HG03469 (cell line): ENCODE results near the gene MEGF8.
A peak's percentile ranks its signal among the peaks of the same experiment; 100 is the strongest.

Experiments
- ATAC-seq: cut with Tn5 transposase; IDR thresholded peaks from one replicate; pipeline ENCODE4 v1.9.1; 2021; ENCODE audit warnings: mild to moderate bottlenecking, moderate library complexity, moderate number of reproducible peaks; ENCODE audit not compliant: unreplicated experiment

The MEGF8 gene

GRCh38 chr19:42409477-42409876, 84.0 kb downstream of the MEGF8 start:
- ATAC-seq, result no peak

- no peak for ATAC-seq
Observed at GRCh38 chr19:42410371-42410770, 84.9 kb downstream of the MEGF8 start.

DNA sequence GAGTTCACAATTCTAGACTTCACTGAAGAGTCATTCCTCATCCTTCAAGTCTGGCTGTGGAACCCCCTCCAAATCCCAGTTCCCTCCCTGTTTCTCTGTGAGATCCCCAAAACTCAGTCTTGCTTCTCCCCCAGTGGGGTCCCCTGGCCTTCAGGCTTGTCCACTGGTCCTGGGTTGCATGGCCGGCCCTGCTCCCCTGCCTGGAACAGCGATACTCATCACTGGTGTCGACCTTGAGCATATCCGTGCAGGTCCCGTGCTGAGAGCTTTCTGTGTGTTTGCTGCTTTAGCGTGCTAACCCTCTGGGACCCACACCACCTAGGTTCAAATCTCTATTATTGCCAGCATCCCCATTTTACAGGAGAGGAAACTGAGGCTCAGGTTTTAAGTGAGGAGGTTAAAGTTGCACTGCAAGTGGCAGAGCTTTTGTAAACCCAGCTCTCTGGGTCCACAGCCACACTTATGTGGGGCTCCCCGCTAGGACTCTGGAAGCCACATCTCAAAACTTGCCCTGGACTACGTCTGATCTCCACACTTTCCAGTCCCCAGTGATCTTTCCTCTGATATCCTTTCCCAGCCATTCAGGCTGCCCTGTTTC, 86.2 kb downstream of the MEGF8 start:
- no peak for ATAC-seq

DNA sequence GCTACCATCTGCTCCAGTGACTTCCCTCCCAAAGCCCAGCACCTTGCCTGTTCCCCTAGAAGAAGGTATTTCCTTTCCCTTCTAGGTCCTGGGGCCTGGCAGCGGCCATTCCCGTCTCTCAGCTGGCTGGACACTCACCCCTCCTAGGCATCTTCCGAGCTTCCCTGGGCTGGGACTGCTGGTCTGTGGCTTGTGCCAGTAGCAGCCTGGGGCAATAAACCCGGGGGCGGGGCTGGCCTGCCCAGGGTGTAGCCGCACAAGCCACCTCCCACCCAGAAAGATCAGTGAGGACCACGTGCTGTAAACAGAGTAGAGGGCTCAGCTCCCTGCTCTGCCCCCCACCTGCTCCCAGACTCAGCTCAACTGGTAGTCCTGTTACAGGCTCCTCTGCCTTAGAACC, 86.8 kb downstream of the MEGF8 start:
- no peak for ATAC-seq

DNA sequence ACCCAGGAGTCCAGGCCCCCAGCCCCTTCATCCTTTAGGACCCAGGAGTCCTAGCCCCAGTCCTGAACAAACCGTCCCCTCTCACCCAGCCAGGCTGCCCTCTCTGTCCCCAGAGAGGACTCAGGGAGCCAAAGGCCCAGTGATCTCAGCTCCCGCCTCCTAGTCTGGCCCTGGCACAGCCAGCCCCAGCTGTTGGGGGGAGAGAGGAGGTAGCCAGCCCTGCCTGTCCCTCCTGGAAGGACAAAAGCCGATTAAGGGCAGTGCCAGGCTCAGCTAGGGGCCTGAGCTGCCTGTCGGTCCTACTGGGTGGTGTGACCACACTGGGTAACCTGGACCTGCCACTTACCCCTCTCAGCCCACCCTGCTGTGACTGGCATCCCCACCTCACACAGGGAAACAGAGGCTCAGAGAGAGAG, 87.2 kb downstream of the MEGF8 start:
- ATAC-seq, result no peak

GRCh38 chr19:42419309-42419708, 93.9 kb downstream of the MEGF8 start:
- ATAC-seq, result no peak

GRCh38 chr19:42420055-42420544, 94.7 kb downstream of the MEGF8 start:
- no peak for ATAC-seq

GRCh38 chr19:42421101-42421500, 95.7 kb downstream of the MEGF8 start:
- no peak for ATAC-seq

DNA sequence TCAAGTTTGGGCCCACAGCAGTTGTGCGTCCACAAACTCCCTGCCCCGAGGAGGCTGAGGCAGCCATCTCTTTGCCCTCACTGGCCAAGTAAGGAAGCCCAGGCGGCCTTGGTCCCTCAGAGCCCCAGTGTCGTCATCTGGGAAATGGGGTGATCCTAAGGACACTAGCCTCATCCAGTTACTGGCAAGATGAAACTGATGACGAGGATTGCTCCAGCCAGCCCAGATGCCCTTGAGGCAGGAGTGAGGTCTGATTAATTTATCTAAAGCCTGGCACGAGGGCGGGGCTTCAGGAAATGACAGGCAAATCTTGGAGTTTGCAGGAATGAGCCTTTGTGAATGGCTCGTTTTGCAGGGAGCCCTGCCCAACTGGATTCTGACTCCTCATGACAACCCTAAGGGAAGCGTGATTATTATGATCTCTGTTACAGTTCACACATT, 96.2 kb downstream of the MEGF8 start:
- no peak for ATAC-seq

DNA sequence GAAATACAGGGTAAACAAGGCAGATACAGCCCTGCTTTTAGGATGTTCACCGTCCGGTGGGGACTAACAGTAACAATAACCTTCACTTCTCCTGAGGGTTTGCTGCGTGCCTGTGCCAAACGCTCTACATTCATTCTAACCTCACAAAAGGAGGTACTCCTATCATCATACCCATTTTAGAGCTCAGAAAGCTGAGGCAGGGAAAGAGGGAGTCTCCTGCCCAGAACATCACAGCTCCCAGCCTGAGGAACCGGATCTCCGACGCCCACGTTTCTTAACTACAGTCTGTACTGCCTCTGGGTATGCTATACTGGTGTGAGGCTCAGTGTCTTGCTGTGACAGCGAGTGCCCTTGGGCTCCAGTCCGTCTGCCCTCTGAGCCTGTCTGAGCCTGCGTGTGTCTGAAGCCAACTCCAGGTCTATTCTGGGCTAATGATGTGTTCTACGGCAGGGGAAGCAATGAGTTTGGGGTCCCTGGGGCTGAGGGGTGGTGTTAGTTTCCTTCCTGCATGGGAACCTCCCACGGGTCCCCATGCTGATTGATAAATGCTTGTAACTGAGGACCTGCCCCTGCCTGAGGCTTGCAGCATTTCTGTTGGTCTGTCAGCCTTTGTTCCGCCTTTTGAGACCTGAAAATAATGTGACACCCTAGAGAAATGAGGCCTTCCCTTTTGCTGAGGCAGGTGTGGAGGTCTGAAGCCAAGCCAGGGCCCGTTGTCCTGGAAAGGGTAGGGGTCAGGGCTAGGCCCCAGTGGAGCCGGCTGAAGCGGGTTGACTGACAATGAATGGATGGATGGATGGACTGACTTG, 96.9 kb downstream of the MEGF8 start:
- ATAC-seq, result no peak

DNA sequence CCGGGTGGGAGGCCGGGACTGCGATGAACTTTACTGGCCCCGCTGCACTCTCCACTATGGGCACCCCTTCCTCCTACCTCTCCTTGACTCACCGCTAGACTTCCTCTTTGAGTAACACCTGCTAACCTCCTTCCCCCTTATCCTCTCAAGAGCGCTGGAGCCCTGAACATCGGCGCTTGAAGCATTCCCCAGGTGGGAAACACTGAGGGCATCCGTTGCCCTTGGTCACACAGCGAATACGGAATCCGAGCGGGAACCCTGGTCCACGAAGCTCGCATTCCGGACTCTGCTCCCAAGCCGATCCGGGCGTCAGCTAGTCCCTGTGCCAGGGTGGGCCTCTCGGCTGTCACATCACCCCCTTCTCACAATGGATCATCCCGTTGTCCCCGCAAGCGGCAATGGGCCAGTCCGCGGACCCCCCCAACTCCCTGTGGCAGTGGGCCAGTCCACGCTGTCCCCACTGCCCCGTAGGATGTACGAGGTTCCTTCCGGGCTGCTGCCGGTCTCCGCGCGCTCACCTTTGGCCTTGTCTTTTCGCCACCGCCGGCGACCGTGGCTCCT, 97.5 kb downstream of the MEGF8 start:
- ATAC-seq, result peak; percentile 18

DNA sequence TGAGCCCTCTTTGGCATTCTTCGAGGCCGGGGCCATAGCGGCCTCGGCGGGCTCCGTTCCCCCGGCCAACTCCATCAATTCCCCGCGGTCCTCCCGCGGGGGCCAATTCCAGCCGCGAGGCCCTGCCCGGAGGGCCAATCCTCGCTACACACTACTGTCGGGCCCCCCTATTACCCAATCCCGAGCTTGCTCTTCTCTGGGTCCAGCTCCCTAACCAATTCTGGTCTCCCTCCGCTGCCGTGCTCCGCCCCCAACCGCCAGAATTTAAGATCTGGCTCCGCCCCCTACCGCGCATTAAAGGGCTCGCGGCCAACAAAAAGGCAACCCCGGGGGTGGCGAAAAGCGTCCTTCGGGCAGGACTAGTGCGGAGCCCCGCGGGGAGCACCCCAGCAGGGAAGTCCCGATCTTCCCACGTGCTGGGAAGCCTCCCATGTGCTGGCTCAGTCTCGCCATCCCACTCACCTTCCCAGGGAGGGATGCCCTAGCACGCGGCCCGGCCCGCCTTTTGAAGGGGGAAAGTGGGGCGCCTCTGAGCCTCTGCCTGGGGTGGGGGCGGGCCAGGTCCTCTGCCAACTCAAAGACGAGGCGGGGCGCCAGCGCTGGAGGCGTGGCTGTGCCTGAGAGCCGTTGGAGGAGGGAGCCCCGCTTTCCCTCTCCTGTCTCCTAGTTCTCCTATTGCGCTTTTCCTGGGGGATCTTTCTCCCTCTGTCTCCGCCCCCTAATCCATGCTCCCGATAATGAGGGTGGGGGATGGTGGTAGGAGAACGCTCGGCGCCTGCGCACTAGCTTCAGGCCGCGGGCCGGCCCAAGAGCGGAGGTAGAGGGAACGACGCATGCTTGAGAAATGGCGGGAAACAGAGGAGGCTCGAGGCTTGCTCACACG, 98.3 kb downstream of the MEGF8 start:
- peak; percentile 61 for ATAC-seq

- ATAC-seq, result no peak
Observed at GRCh38 chr19:42424345-42424707, 98.9 kb downstream of the MEGF8 start.

- no peak for ATAC-seq
Observed at GRCh38 chr19:42424712-42425131, 99.3 kb downstream of the MEGF8 start.

- ATAC-seq, result no peak
Observed at GRCh38 chr19:42426643-42427042, 101.2 kb downstream of the MEGF8 start.

GRCh38 chr19:42427313-42427712, 101.9 kb downstream of the MEGF8 start, which contains the start of gene LIPE:
Gene LIPE (minus strand): TSS chr19:42427388. CDS start chr19:42427149, 239 bp downstream.
- no peak for ATAC-seq
